Prostate gland (tissue), 2 donors: ENCODE data around the gene NUDT2.

Source experiments
- POLR2AphosphoS5 ChIP-seq: sonication (generic); formaldehyde crosslinking; IDR thresholded peaks from one replicate; pipeline ENCODE4 v1.6.1; 2017; ENCODE audit warnings: antibody characterized with exemption
- TF ChIP-seq, protein P1 (sequence below), 4 experiments: fragments of 200-600 bp in 2 of 4; fragments of 450-650 bp in 2 of 4; sonication (generic) in 2 of 4; IDR thresholded peaks; 1 replicate in 3 of 4; 2 replicates in 1 of 4; pipeline ENCODE4 v1.5.1; 2016 to 2019; ENCODE audit warnings: antibody characterized with exemption in 4 of 4, mild to moderate bottlenecking in 2 of 4, moderate library complexity in 2 of 4

DNA sequence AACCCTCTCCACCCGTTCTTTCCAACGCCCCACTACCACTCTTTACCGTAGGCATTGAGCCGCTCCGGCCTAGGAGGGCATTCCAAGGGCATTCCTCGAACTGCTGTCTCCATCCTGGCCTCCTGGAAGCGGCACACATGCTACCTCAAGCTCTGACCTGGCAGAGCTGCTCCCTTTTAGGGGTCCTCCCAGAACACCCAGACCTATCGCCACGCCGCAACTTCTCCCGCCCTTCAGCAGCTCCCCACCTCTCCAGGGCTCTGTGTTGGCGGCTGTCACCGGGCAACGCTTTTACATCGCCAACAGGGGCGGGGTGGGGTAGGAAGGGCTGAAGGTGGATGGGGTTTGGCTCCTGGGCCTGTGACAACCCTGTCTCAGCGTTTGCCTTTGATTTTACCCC lies 52.0 kb downstream of the NUDT2 start:
- TF ChIP-seq, protein P1, sequence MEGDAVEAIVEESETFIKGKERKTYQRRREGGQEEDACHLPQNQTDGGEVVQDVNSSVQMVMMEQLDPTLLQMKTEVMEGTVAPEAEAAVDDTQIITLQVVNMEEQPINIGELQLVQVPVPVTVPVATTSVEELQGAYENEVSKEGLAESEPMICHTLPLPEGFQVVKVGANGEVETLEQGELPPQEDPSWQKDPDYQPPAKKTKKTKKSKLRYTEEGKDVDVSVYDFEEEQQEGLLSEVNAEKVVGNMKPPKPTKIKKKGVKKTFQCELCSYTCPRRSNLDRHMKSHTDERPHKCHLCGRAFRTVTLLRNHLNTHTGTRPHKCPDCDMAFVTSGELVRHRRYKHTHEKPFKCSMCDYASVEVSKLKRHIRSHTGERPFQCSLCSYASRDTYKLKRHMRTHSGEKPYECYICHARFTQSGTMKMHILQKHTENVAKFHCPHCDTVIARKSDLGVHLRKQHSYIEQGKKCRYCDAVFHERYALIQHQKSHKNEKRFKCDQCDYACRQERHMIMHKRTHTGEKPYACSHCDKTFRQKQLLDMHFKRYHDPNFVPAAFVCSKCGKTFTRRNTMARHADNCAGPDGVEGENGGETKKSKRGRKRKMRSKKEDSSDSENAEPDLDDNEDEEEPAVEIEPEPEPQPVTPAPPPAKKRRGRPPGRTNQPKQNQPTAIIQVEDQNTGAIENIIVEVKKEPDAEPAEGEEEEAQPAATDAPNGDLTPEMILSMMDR (IDR thresholded peaks at IDR 0.05): no peak
- no peak for TF ChIP-seq POLR2AphosphoS5
